B cell (primary cell): Measurements from ENCODE around the gene MCTP1. TPM values are rescaled to one million over a fixed set of nuclear protein-coding genes. Genes with fewer than 3 reads are reported as not detected.

Experiments used
- ATAC-seq: fragments of 200-7000 bp; cut with Tn5 transposase; one replicate; pipeline ENCODE4 v1.10.0; 2021; ENCODE audit warnings: low read depth, mild to moderate bottlenecking, moderate number of reproducible peaks, moderate library complexity
- CTCF ChIA-PET: fragments of 350-600 bp; sonication (Branson Sonifier 250); formaldehyde crosslinking; loops from one replicate; lab custom pipeline; 2021; ENCODE audit warnings: antibody characterized with exemption, inconsistent platforms; lab: Charles Lee
- POLR2A ChIA-PET: fragments of 350-600 bp; sonication (Branson Sonifier 250); formaldehyde crosslinking; loops from one replicate; lab custom pipeline; 2021; ENCODE audit warnings: antibody characterized with exemption; lab: Charles Lee
- DNase-seq: peaks from one replicate; pipeline ENCODE4 v3.0.0; 2013
- H2AFZ ChIP-seq: 2 replicates; pipeline ENCODE4 v1.6.1; 2012; ENCODE audit warnings: mild to moderate bottlenecking, low read depth, low read length; ENCODE audit not compliant: insufficient read depth, poor library complexity, severe bottlenecking
- H3K27ac ChIP-seq, 2 donors: 1 replicate in 1 of 2; 2 replicates in 1 of 2; pipeline ENCODE4 v1.5.1; 2012 to 2013; ENCODE audit warnings: low read length in 2 of 2, mild to moderate bottlenecking in 2 of 2, moderate library complexity in 1 of 2
- H3K27me3 ChIP-seq, 4 experiments: fragments of 200-600 bp in 1 of 4; sonication (generic) in 1 of 4; replicated peaks in 1 of 4; 1 replicate in 2 of 4; 2 replicates in 2 of 4; pipeline versions ENCODE4 v1.6.1 to v1.7.0; 2013 to 2016; ENCODE audit warnings: low read length in 3 of 4, mild to moderate bottlenecking in 2 of 4, mixed read lengths in 1 of 4, moderate library complexity in 1 of 4; ENCODE audit not compliant: insufficient read depth in 4 of 4, control insufficient read depth in 3 of 4; ENCODE audit errors: control extremely low read depth in 1 of 4
- H3K36me3 ChIP-seq, 2 experiments: replicated peaks in 1 of 2; 1 replicate in 1 of 2; 2 replicates in 1 of 2; pipeline versions ENCODE4 v1.6.1 to v1.7.1; 2013; ENCODE audit warnings: low read length in 1 of 2; ENCODE audit not compliant: insufficient read depth in 2 of 2, control insufficient read depth in 1 of 2; ENCODE audit errors: control extremely low read depth in 1 of 2, extremely low read depth in 1 of 2
- H3K4me1 ChIP-seq, 2 donors: fragments of 200-600 bp in 1 of 2; sonication (generic) in 1 of 2; 1 replicate in 1 of 2; 2 replicates in 1 of 2; pipeline versions ENCODE4 v1.5.1 to v1.6.1; 2013 to 2017; ENCODE audit warnings: low read length in 2 of 2; ENCODE audit not compliant: control insufficient read depth in 2 of 2, insufficient read depth in 2 of 2
- H3K4me2 ChIP-seq: replicated peaks from 2 replicates; pipeline ENCODE3; 2012; ENCODE audit warnings: mild to moderate bottlenecking, low read depth, low read length; ENCODE audit not compliant: poor library complexity, severe bottlenecking
- H3K4me3 ChIP-seq, 5 experiments: fragments of 200-600 bp in 1 of 5; sonication (generic) in 1 of 5; 1 replicate in 3 of 5; 2 replicates in 2 of 5; pipeline versions ENCODE4 v1.5.1 to v1.7.0; 2011 to 2016; ENCODE audit warnings: low read length in 4 of 5, mild to moderate bottlenecking in 4 of 5, low read depth in 2 of 5, control low read depth in 1 of 5, moderate library complexity in 1 of 5; ENCODE audit not compliant: insufficient read depth in 1 of 5; ENCODE audit errors: control extremely low read depth in 1 of 5, extremely low read depth in 1 of 5
- H3K79me2 ChIP-seq: fragments of 200-600 bp; sonication (generic); one replicate; pipeline ENCODE4 v1.6.0; 2016; ENCODE audit warnings: low read length; ENCODE audit not compliant: control insufficient read depth, insufficient read depth
- H3K9ac ChIP-seq: fragments of 200-600 bp; sonication (generic); 2 replicates; pipeline ENCODE4 v1.6.1; 2017; ENCODE audit warnings: mild to moderate bottlenecking, low read length, moderate library complexity
- H3K9me3 ChIP-seq, 3 donors: one replicate each; pipeline versions ENCODE4 v1.6.1 to v1.7.1; 2013; ENCODE audit warnings: low read length in 2 of 3; ENCODE audit not compliant: control insufficient read depth in 2 of 3, insufficient read depth in 1 of 3; ENCODE audit errors: control extremely low read depth in 1 of 3
- H4K20me1 ChIP-seq: 2 replicates; pipeline ENCODE4 v1.6.0; 2012; ENCODE audit warnings: mild to moderate bottlenecking, low read length; ENCODE audit not compliant: insufficient read depth, control insufficient read depth, poor library complexity, severe bottlenecking
- H3K27ac Mint-ChIP-seq: one replicate; pipeline ENCODE4 v1.8.0; 2021; ENCODE audit warnings: mixed read lengths
- H3K27me3 Mint-ChIP-seq: one replicate; pipeline ENCODE4 v1.8.0; 2021; ENCODE audit warnings: mixed read lengths
- H3K4me1 Mint-ChIP-seq: one replicate; pipeline ENCODE4 v1.8.0; 2021; ENCODE audit warnings: mixed read lengths
- H3K4me3 Mint-ChIP-seq: one replicate; pipeline ENCODE4 v1.8.0; 2021; ENCODE audit warnings: mixed read lengths
- H3K9me3 Mint-ChIP-seq: one replicate; pipeline ENCODE4 v1.8.0; 2022; ENCODE audit warnings: mixed read lengths; ENCODE audit not compliant: insufficient read depth
- EZH2 ChIP-seq: IDR thresholded peaks from 2 replicates; pipeline ENCODE4 v1.6.1; 2012; ENCODE audit warnings: borderline replicate concordance, low read depth, mild to moderate bottlenecking, moderate library complexity, low read length; ENCODE audit not compliant: insufficient read depth, poor library complexity, severe bottlenecking
- WGBS: methylation state at CpG from one replicate; pipeline ENCODE4 v1.1.5; 2013; ENCODE audit warnings: missing lambda C conversion rate; ENCODE audit not compliant: insufficient coverage; 5-methylcytosine and 5-hydroxymethylcytosine counted together
- intact Hi-C: fragments of 100-400 bp; cut with micrococcal nuclease; formaldehyde crosslinking; loops from one replicate; pipeline ENCODE4 v1.10.0; 2022
- polyA plus RNA-seq: library from polyadenylated mRNA; depleted of rRNA; stranded (reverse); fragments of >200 nt; gene quantifications from 2 replicates; pipeline ENCODE4 v1.2.3, GENCODE V29; 2012
- total RNA-seq, 2 donors: library from RNA; stranded (reverse); fragments of 120-200 nt in 1 of 2; gene quantifications; 1 replicate in 1 of 2; 2 replicates in 1 of 2; pipeline versions ENCODE4 v1.2.3 to v1.2.4, GENCODE V29; 2013 to 2022
- TF ChIP-seq, protein P1 (sequence below): fragments of 200-600 bp; IDR thresholded peaks from one replicate; pipeline ENCODE4 v1.8.0; 2022; ENCODE audit warnings: antibody characterized with exemption, mild to moderate bottlenecking

Gene MCTP1
- total and polyA plus RNA-seq, 2 donors (not counting 1 experiment from before 2014, with no cell fraction given) = 0.42 to 2.5 TPM

DNA sequence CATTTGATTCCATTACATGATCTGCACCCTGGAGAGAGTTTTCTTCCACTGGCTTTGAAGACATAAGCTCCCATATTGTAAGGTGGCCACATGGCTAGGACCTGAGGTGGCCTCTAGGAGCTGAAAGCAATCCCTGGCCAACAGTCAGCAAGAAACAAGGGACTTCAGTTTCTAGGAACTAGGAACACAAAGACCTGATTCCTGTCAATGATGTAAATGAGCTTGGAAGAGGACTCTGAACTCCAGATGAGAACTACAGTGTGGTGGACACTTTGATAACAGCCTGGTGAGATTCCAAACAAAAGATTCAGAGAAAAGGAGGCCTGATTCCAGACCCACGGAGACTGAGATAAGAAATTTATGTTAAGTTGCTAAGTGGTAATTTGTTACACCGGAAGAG lies 129.0 kb downstream of the MCTP1 start:
- H2AFZ ChIP-seq = no peak overlapping the region
- Mint-ChIP-seq H3K9me3 (no peaks in the 10 kb centered on the region), H3K4me3 (no peak overlapping the region), H3K27me3 (no peaks in the 10 kb centered on the region), H3K4me1 (peaks cover 5% of the 10 kb centered on the region), H3K27ac (no peak overlapping the region)
- no peaks in the 10 kb centered on the region for H3K9me3 ChIP-seq
- ATAC-seq = no peak
- WGBS = no CpG with 5 or more reads among the region's 2 CpGs
- H3K4me1 ChIP-seq = peaks cover 0 to 5% of the 10 kb centered on the region in 2 donors
- H3K27ac ChIP-seq = no peak overlapping the region
- ChIA-PET CTCF (no interaction called here), POLR2A (no interaction called here)
- H3K36me3 ChIP-seq = no peaks in the 10 kb centered on the region
- intact Hi-C loops = no loop called here
- DNase-seq = no peak
- no peak overlapping the region for H3K4me3 ChIP-seq
- no peaks in the 10 kb centered on the region for H3K79me2 ChIP-seq
- H3K4me2 ChIP-seq = no peak overlapping the region
- no peaks in the 10 kb centered on the region for H3K27me3 ChIP-seq
- H3K9ac ChIP-seq = no peak overlapping the region
- H4K20me1 ChIP-seq = no peaks in the 10 kb centered on the region
- TF ChIP-seq, protein P1, sequence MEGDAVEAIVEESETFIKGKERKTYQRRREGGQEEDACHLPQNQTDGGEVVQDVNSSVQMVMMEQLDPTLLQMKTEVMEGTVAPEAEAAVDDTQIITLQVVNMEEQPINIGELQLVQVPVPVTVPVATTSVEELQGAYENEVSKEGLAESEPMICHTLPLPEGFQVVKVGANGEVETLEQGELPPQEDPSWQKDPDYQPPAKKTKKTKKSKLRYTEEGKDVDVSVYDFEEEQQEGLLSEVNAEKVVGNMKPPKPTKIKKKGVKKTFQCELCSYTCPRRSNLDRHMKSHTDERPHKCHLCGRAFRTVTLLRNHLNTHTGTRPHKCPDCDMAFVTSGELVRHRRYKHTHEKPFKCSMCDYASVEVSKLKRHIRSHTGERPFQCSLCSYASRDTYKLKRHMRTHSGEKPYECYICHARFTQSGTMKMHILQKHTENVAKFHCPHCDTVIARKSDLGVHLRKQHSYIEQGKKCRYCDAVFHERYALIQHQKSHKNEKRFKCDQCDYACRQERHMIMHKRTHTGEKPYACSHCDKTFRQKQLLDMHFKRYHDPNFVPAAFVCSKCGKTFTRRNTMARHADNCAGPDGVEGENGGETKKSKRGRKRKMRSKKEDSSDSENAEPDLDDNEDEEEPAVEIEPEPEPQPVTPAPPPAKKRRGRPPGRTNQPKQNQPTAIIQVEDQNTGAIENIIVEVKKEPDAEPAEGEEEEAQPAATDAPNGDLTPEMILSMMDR = no peak
- TF ChIP-seq EZH2 = no peak

DNA sequence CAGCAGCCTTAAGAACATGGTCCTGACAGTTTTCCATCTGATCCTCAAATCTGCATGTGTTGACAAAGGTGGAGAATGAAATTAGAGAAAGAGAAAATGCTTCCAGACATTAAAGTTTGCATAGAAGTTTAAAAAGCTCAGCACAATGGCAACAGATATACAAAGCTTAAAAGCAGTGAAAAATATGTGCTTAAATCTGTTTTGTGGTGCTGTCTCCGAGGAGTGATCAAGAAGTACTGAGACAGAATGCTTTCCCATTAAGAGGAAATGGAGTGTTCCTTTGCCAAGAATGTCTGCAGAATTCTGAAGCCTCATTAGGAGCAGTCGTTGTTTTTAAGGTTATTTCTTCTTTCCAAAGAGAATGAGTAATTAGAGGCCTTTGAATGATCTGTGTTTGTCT lies 131.4 kb downstream of the MCTP1 start:
- Mint-ChIP-seq H3K4me3 (no peak overlapping the region), H3K9me3 (no peaks in the 10 kb centered on the region), H3K4me1 (no peaks in the 10 kb centered on the region), H3K27ac (no peak overlapping the region), H3K27me3 (no peaks in the 10 kb centered on the region)
- H3K4me2 ChIP-seq = no peak overlapping the region
- H3K9ac ChIP-seq = no peak overlapping the region
- H3K79me2 ChIP-seq = no peaks in the 10 kb centered on the region
- no peaks in the 10 kb centered on the region for H3K36me3 ChIP-seq
- no peak for TF ChIP-seq EZH2
- TF ChIP-seq, protein P1 = no peak
- ATAC-seq (no peak), DNase-seq (no peak)
- no peaks in the 10 kb centered on the region for H3K27me3 ChIP-seq
- H4K20me1 ChIP-seq = no peaks in the 10 kb centered on the region
- no peak overlapping the region for H2AFZ ChIP-seq
- intact Hi-C loops = no loop called here
- 38% methylated on average over 1 of the region's 2 CpGs for WGBS
- H3K4me1 ChIP-seq = no peaks in the 10 kb centered on the region
- no peak overlapping the region for H3K27ac ChIP-seq
- no peak overlapping the region for H3K4me3 ChIP-seq
- POLR2A ChIA-PET = no interaction called here
- CTCF ChIA-PET = no interaction called here
- H3K9me3 ChIP-seq = peaks cover 0 to 8% (median 0%) of the 10 kb centered on the region in 3 donors
